ENCODE results near the gene TRAF3IP1.
"Not testable (repeated sequence)": the region's sequence is repeated elsewhere in the genome, so short reads cannot be mapped to it uniquely, and the experiment has no call there.

Gene TRAF3IP1

GRCh38 chr2:238398577-238398976 is 78.3 kb downstream of the TRAF3IP1 start:
- in situ Hi-C loops (cut with HindIII; ENCODE audit: low sequenced_read_pairs) = no loop called here
- H3K4me3 ChIP-seq (ENCODE audit: low read depth, low read length) = no peak overlapping the region
- no peak for TF ChIP-seq CTCF (IDR thresholded peaks at IDR 0.05; ENCODE audit: low read depth, low read length)
- no peak for DNase-seq (ENCODE audit: low read depth, low spot score)

GRCh38 chr2:238399094-238399493 is 78.8 kb downstream of the TRAF3IP1 start:
- no peak for DNase-seq (ENCODE audit: low read depth, low spot score)
- no peak for TF ChIP-seq CTCF (IDR thresholded peaks at IDR 0.05; ENCODE audit: low read depth, low read length)
- in situ Hi-C loops (cut with HindIII; ENCODE audit: low sequenced_read_pairs) = no loop called here
- H3K4me3 ChIP-seq (ENCODE audit: low read depth, low read length) = no peak overlapping the region

- no peak overlapping the region for H3K4me3 ChIP-seq (ENCODE audit: low read depth, low read length)
- no peak for TF ChIP-seq CTCF (IDR thresholded peaks at IDR 0.05; ENCODE audit: low read depth, low read length)
- no peak for DNase-seq (ENCODE audit: low read depth, low spot score)
- in situ Hi-C loops (cut with HindIII; ENCODE audit: low sequenced_read_pairs) = no loop called here
These were observed 81.2 kb downstream of the TRAF3IP1 start for GRCh38 chr2:238401551-238401950.

- in situ Hi-C loops (cut with HindIII; ENCODE audit: low sequenced_read_pairs) = no loop called here
- no peak for TF ChIP-seq CTCF (IDR thresholded peaks at IDR 0.05; ENCODE audit: low read depth, low read length)
- DNase-seq (ENCODE audit: low read depth, low spot score) = no peak
- H3K4me3 ChIP-seq (ENCODE audit: low read depth, low read length) = no peak overlapping the region
These were observed 83.5 kb downstream of the TRAF3IP1 start for GRCh38 chr2:238403632-238404405.

GRCh38 chr2:238404406-238405216 is 84.3 kb downstream of the TRAF3IP1 start:
- DNase-seq (ENCODE audit: low read depth, low spot score) = no peak
- in situ Hi-C loops (cut with HindIII; ENCODE audit: low sequenced_read_pairs) = no loop called here
- no peak overlapping the region for H3K4me3 ChIP-seq (ENCODE audit: low read depth, low read length)
- no peak for TF ChIP-seq CTCF (IDR thresholded peaks at IDR 0.05; ENCODE audit: low read depth, low read length)

- DNase-seq (ENCODE audit: low read depth, low spot score); H3K4me3 ChIP-seq (ENCODE audit: low read depth, low read length); in situ Hi-C loops (cut with HindIII; ENCODE audit: low sequenced_read_pairs): not testable (repeated sequence)
These were observed 84.9 kb downstream of the TRAF3IP1 start for GRCh38 chr2:238405217-238405555.
